WTC11 (cell line): ENCODE data around the gene LDHB. TPM values are rescaled to one million over a fixed set of nuclear protein-coding genes. Genes with fewer than 3 reads are reported as not detected.

Experiments
- ATAC-seq: fragments of 200-7000 bp; cut with Tn5 transposase; 2 replicates; pipeline ENCODE4 v1.10.0; 2021; ENCODE audit warnings: mild to moderate bottlenecking, moderate library complexity
- CTCF ChIA-PET: fragments of 300-600 bp; sonication (Branson Sonifier 250); formaldehyde crosslinking; loops from one replicate; lab custom pipeline; 2021; ENCODE audit warnings: antibody characterized with exemption; lab: Charles Lee
- POLR2A ChIA-PET: fragments of 350-600 bp; sonication (Branson Sonifier 250); formaldehyde crosslinking; loops from one replicate; lab custom pipeline; 2021; ENCODE audit warnings: antibody characterized with exemption; lab: Charles Lee
- DNase-seq: peaks from one replicate; pipeline ENCODE4 v3.0.0; 2021; ENCODE audit warnings: low spot score
- H3K27ac Mint-ChIP-seq: 2 replicates; pipeline ENCODE4 v1.8.0; 2021; ENCODE audit warnings: mixed read lengths
- H3K27me3 Mint-ChIP-seq: 2 replicates; pipeline ENCODE4 v1.8.0; 2021; ENCODE audit warnings: low read depth, mild to moderate bottlenecking, moderate library complexity, mixed read lengths
- H3K36me3 Mint-ChIP-seq: 2 replicates; pipeline ENCODE4 v1.8.0; 2021; ENCODE audit warnings: mixed read lengths
- H3K4me1 Mint-ChIP-seq: 2 replicates; pipeline ENCODE4 v1.8.0; 2022; ENCODE audit warnings: mixed read lengths
- H3K4me3 Mint-ChIP-seq: 2 replicates; pipeline ENCODE4 v1.8.0; 2021; ENCODE audit warnings: mild to moderate bottlenecking, moderate library complexity, mixed read lengths
- H3K9me3 Mint-ChIP-seq: 2 replicates; pipeline ENCODE4 v1.8.0; 2021; ENCODE audit warnings: mixed read lengths
- ATF1 ChIP-seq: sonication (generic); formaldehyde crosslinking; IDR thresholded peaks from 2 replicates; pipeline ENCODE4 v1.8.1; 2023; ENCODE audit warnings: mild to moderate bottlenecking, moderate library complexity, missing genetic modification reagents
- ATF2 ChIP-seq: sonication (generic); formaldehyde crosslinking; IDR thresholded peaks from 2 replicates; pipeline ENCODE4 v1.8.1; 2022; ENCODE audit warnings: low read depth, missing genetic modification reagents, borderline replicate concordance
- ATF6 ChIP-seq: sonication (generic); formaldehyde crosslinking; IDR thresholded peaks from 2 replicates; pipeline ENCODE4 v1.8.1; 2023; ENCODE audit warnings: mild to moderate bottlenecking, missing genetic modification reagents
- CTCF ChIP-seq: fragments of 200-600 bp; IDR thresholded peaks from 2 replicates; pipeline ENCODE4 v1.8.0; 2022; ENCODE audit warnings: antibody characterized with exemption
- E2F4 ChIP-seq: sonication (generic); formaldehyde crosslinking; IDR thresholded peaks from 2 replicates; pipeline ENCODE4 v1.8.1; 2022; ENCODE audit warnings: low read depth, mild to moderate bottlenecking, moderate library complexity, missing genetic modification reagents, borderline replicate concordance
- ESRRA ChIP-seq: sonication (generic); formaldehyde crosslinking; IDR thresholded peaks from 2 replicates; pipeline ENCODE4 v1.8.1; 2022; ENCODE audit warnings: mild to moderate bottlenecking, missing genetic modification reagents, borderline replicate concordance
- ETV6 ChIP-seq: sonication (generic); formaldehyde crosslinking; IDR thresholded peaks from 2 replicates; pipeline ENCODE4 v1.8.1; 2022; ENCODE audit warnings: mild to moderate bottlenecking, missing genetic modification reagents
- FOXP1 ChIP-seq: sonication (generic); formaldehyde crosslinking; IDR thresholded peaks from 2 replicates; pipeline ENCODE4 v1.8.0; 2022; ENCODE audit warnings: missing genetic modification reagents, mild to moderate bottlenecking, moderate library complexity, borderline replicate concordance
- MAX ChIP-seq: sonication (generic); formaldehyde crosslinking; IDR thresholded peaks from 2 replicates; pipeline ENCODE4 v1.8.0; 2022; ENCODE audit warnings: mild to moderate bottlenecking, missing genetic modification reagents
- NR3C1 ChIP-seq: sonication (generic); formaldehyde crosslinking; conservative IDR thresholded peaks from 2 replicates; pipeline ENCODE4 v1.8.1; 2023; ENCODE audit warnings: low read depth, mild to moderate bottlenecking, missing genetic modification reagents
- RORB ChIP-seq: fragments of 250-450 bp; sonication (Bioruptor Pico); IDR thresholded peaks from 2 replicates; pipeline ENCODE4 v1.9.0; 2021; ENCODE audit warnings: mild to moderate bottlenecking
- SMAD3 ChIP-seq: sonication (generic); formaldehyde crosslinking; IDR thresholded peaks from 2 replicates; pipeline ENCODE4 v1.8.0; 2022; ENCODE audit warnings: missing genetic modification reagents, mild to moderate bottlenecking, borderline replicate concordance
- USF1 ChIP-seq: sonication (generic); formaldehyde crosslinking; IDR thresholded peaks from 2 replicates; pipeline ENCODE4 v1.8.0; 2022; ENCODE audit warnings: mild to moderate bottlenecking, missing genetic modification reagents
- ZBTB21 ChIP-seq: sonication (generic); formaldehyde crosslinking; IDR thresholded peaks from 2 replicates; pipeline ENCODE4 v1.8.1; 2023; ENCODE audit warnings: mild to moderate bottlenecking, missing genetic modification reagents, borderline replicate concordance
- ZNF219 ChIP-seq: sonication (generic); formaldehyde crosslinking; IDR thresholded peaks from 2 replicates; pipeline ENCODE4 v1.8.0; 2023; ENCODE audit warnings: missing genetic modification reagents, mild to moderate bottlenecking, borderline replicate concordance
- ZNF281 ChIP-seq: sonication (generic); formaldehyde crosslinking; IDR thresholded peaks from 2 replicates; pipeline ENCODE4 v1.8.0; 2023; ENCODE audit warnings: mild to moderate bottlenecking, missing genetic modification reagents
- ZNF317 ChIP-seq: sonication (generic); formaldehyde crosslinking; IDR thresholded peaks from 2 replicates; pipeline ENCODE4 v1.8.1; 2023; ENCODE audit warnings: low read depth, mild to moderate bottlenecking, moderate library complexity, missing genetic modification reagents, borderline replicate concordance
- ZNF423 ChIP-seq: fragments of 250-450 bp; sonication (Bioruptor Pico); IDR thresholded peaks from 2 replicates; pipeline ENCODE4 v2.1.2; 2022; ENCODE audit warnings: mild to moderate bottlenecking, moderate library complexity
- ZNF512 ChIP-seq: sonication (generic); formaldehyde crosslinking; IDR thresholded peaks from 2 replicates; pipeline ENCODE4 v1.8.1; 2022; ENCODE audit warnings: missing genetic modification reagents, borderline replicate concordance
- ZNF671 ChIP-seq: fragments of 250-450 bp; sonication (Bioruptor Pico); IDR thresholded peaks from 2 replicates; pipeline ENCODE4 v1.8.0; 2021; ENCODE audit warnings: mild to moderate bottlenecking
- total RNA-seq: library from RNA; stranded (reverse); gene quantifications from 3 replicates; pipeline ENCODE4 v1.2.3, GENCODE V29; 2021

Gene LDHB
- total RNA-seq, 1 experiment from 2014 or later = 1,504 TPM

GRCh38 chr12:21704847-21705246, 47.2 kb upstream of the LDHB start (continued):
- TF ChIP-seq ZBTB21 (CRISPR knock-in tag) (no peak), ZNF281 (CRISPR knock-in tag) (no peak), ZNF423 (CRISPR knock-in tag) (no peak)

GRCh38 chr12:21699851-21700250, 42.2 kb upstream of the LDHB start:
- POLR2A ChIA-PET = no interaction called here
- TF ChIP-seq ZNF512 (CRISPR knock-in tag) = no peak
- no peak for TF ChIP-seq ETV6 (CRISPR knock-in tag)
- TF ChIP-seq ZNF671 (CRISPR knock-in tag) = no peak
- no peak for TF ChIP-seq RORB (CRISPR knock-in tag)
- ATAC-seq = no peak
- Mint-ChIP-seq H3K4me1 (peaks cover 5% of the 10 kb centered on the region), H3K4me3 (no peak overlapping the region), H3K27ac (no peak overlapping the region), H3K27me3 (no peaks in the 10 kb centered on the region), H3K9me3 (no peaks in the 10 kb centered on the region), H3K36me3 (no peaks in the 10 kb centered on the region)
- no peak for DNase-seq
- CTCF ChIA-PET = interaction anchor here (1.0 to 2.7 kb wide), 3 partner anchors 20 to 635 kb away, joined by 3 to 54 read pairs (median 6); no protein-coding TSS in a partner anchor

- ATAC-seq (no peak), DNase-seq (no peak)
- Mint-ChIP-seq H3K4me1 (peaks cover 10% of the 10 kb centered on the region), H3K4me3 (no peak overlapping the region), H3K36me3 (no peaks in the 10 kb centered on the region), H3K9me3 (no peaks in the 10 kb centered on the region), H3K27ac (no peak overlapping the region), H3K27me3 (no peaks in the 10 kb centered on the region)
- POLR2A ChIA-PET = interaction anchor here (0.6 kb wide), 1 partner anchor 293 kb away, joined by 3 read pairs; no protein-coding TSS in a partner anchor
- CTCF ChIA-PET = interaction anchor here (0.6 to 2.7 kb wide), 48 partner anchors 11 to 965 kb away, joined by 3 to 54 read pairs (median 4); partner anchors contain the start of genes CMAS, KCNJ8 and LDHB
- TF ChIP-seq SMAD3 (no peak), FOXP1 (CRISPR knock-in tag) (no peak), USF1 (CRISPR knock-in tag) (no peak), ATF6 (CRISPR knock-in tag) (no peak), ATF2 (CRISPR knock-in tag) (no peak), CTCF (no peak), ZNF219 (CRISPR knock-in tag) (no peak), MAX (CRISPR knock-in tag) (no peak), E2F4 (CRISPR knock-in tag) (no peak), ATF1 (no peak), NR3C1 (CRISPR knock-in tag) (no peak), ESRRA (CRISPR knock-in tag) (no peak), ZNF317 (no peak)
Observed at GRCh38 chr12:21697904-21698630, 40.4 kb upstream of the LDHB start.
